K562 (cell line): Measurements from ENCODE around the gene SETDB1. TPM values are rescaled to one million over a fixed set of nuclear protein-coding genes. Genes with fewer than 3 reads are reported as not detected.

Experiments used
- CCAR2 ChIP-seq: fragments of 200-400 bp; formaldehyde crosslinking; IDR thresholded peaks from 2 replicates; pipeline ENCODE4 v1.6.1; 2017; ENCODE audit warnings: mild to moderate bottlenecking, low read depth, low read length
- EHMT2 ChIP-seq: fragments of 450-650 bp; IDR thresholded peaks from 2 replicates; pipeline ENCODE4 v1.6.1; 2018; ENCODE audit warnings: antibody characterized with exemption
- JUND ChIP-seq, 2 experiments: IDR thresholded peaks; 2 replicates in 1 of 2; 3 replicates in 1 of 2; pipeline ENCODE4 v1.6.1; 2011; ENCODE audit warnings: borderline replicate concordance in 2 of 2, low read depth in 2 of 2, low read length in 2 of 2, improper control_type of control experiment in 1 of 2, missing biosample characterization in 1 of 2, missing genetic modification characterization in 1 of 2, missing genetic modification reagents in 1 of 2
- MBD2 ChIP-seq: sonication (generic); IDR thresholded peaks from 2 replicates; pipeline ENCODE4 v1.6.1; 2016; ENCODE audit warnings: low read depth, borderline replicate concordance
- MEIS2 ChIP-seq: fragments of 450-650 bp; IDR thresholded peaks from 2 replicates; pipeline ENCODE4 v1.6.1; 2014; ENCODE audit warnings: mild to moderate bottlenecking; ENCODE audit not compliant: partially characterized antibody
- NFRKB ChIP-seq: fragments of 450-650 bp; IDR thresholded peaks from 2 replicates; pipeline ENCODE4 v1.6.1; 2016; ENCODE audit warnings: low read depth
- RUNX1 ChIP-seq: sonication (generic); IDR thresholded peaks from 2 replicates; pipeline ENCODE4 v1.6.1; 2016; ENCODE audit warnings: antibody characterized with exemption, low read depth
- STAT5B ChIP-seq: fragments of 250-450 bp; sonication (Bioruptor Pico); IDR thresholded peaks from 2 replicates; pipeline ENCODE4 v1.8.0; 2021; ENCODE audit warnings: mild to moderate bottlenecking, inconsistent platforms
- ZNF316 ChIP-seq: fragments of 450-650 bp; IDR thresholded peaks from 2 replicates; pipeline ENCODE4 v1.6.1; 2016
- polyA plus RNA-seq, 8 experiments: library from polyadenylated mRNA; depleted of rRNA in 4 of 8; stranded (reverse) in 5 of 8; unstranded in 3 of 8; fragments of >200 nt; fragmentation: Nextera tagmentation in 2 of 8; fragmentation: Illumina TruSeq in 1 of 8; extraction: Ambion mirVana in 2 of 8; extraction: Trizol in 1 of 8; gene quantifications; 2 replicates each; pipeline versions ENCODE4 v1.2.1 to v1.2.3, GENCODE V29; 2011 to 2014; ENCODE audit warnings: inconsistent platforms in 1 of 8, missing spikeins in 1 of 8
- total RNA-seq, 7 experiments: library from RNA; depleted of rRNA in 6 of 7; stranded (reverse); fragments of >200 nt in 6 of 7; fragmentation: Illumina TruSeq in 2 of 7; extraction: Trizol in 2 of 7; gene quantifications; 2 replicates each; pipeline versions ENCODE4 v1.2.1 to v1.2.3, GENCODE V29; 2011 to 2021; ENCODE audit warnings: low replicate concordance in 1 of 7
- TF ChIP-seq, protein P1 (sequence below): fragments of 450-650 bp; IDR thresholded peaks from 2 replicates; pipeline ENCODE4 v1.6.1; 2016
- TF ChIP-seq, protein P2 (sequence below): IDR thresholded peaks from 2 replicates; pipeline ENCODE4 v1.6.1; 2011; ENCODE audit warnings: borderline replicate concordance, low read depth, mild to moderate bottlenecking, moderate library complexity, low read length; ENCODE audit not compliant: insufficient read depth, poor library complexity, severe bottlenecking
- TF ChIP-seq, protein P3 (sequence below): sonication (generic); formaldehyde crosslinking; IDR thresholded peaks from 2 replicates; pipeline ENCODE4 v1.8.1; 2022; ENCODE audit warnings: missing genetic modification reagents
- TF ChIP-seq, protein P4 (sequence below): fragments of 450-650 bp; IDR thresholded peaks from 2 replicates; pipeline ENCODE4 v1.7.0; 2016; ENCODE audit warnings: borderline replicate concordance

The SETDB1 gene
- total and polyA plus RNA-seq, 9 of the 15 experiments (the other 6 are each of a cell fraction or from before 2014, with no cell fraction given): 21.5 to 64.4 (median 42.0) TPM

DNA sequence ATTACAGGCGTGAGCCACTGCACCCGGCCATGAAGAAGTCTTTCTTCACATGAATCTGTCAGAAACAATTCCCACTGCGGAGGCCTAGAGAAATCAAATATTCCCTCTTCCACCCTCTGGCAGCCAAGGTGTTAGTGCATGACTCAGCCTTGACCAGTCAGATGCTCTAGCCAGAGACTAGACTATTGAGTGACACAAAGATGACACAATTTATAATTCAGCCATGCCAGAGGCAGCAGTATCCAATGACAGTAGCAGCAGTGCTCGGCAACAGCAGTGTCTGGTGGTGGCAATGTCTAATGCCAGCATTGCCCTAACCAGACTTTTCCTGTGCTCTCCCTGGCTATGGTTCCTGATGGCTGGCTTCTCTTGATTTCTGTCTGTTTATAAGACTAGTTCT, 30.5 kb upstream of the SETDB1 start (continued):
- TF ChIP-seq EHMT2 (no peak), ZNF316 (no peak), JUND (IDR thresholded peaks at IDR 0.05; ENCODE audit: borderline replicate concordance, low read depth, low read length) (no peak), JUND (tag; IDR thresholded peaks at IDR 0.05; ENCODE audit: borderline replicate concordance, low read depth, low read length) (no peak), MEIS2 (peak; percentile 44), NFRKB (no peak), RUNX1 (no peak), MBD2 (no peak), CCAR2 (no peak), STAT5B (CRISPR knock-in tag) (no peak)
- TF ChIP-seq, protein P1, sequence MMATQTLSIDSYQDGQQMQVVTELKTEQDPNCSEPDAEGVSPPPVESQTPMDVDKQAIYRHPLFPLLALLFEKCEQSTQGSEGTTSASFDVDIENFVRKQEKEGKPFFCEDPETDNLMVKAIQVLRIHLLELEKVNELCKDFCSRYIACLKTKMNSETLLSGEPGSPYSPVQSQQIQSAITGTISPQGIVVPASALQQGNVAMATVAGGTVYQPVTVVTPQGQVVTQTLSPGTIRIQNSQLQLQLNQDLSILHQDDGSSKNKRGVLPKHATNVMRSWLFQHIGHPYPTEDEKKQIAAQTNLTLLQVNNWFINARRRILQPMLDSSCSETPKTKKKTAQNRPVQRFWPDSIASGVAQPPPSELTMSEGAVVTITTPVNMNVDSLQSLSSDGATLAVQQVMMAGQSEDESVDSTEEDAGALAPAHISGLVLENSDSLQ: peak; percentile 68
- TF ChIP-seq, protein P2, sequence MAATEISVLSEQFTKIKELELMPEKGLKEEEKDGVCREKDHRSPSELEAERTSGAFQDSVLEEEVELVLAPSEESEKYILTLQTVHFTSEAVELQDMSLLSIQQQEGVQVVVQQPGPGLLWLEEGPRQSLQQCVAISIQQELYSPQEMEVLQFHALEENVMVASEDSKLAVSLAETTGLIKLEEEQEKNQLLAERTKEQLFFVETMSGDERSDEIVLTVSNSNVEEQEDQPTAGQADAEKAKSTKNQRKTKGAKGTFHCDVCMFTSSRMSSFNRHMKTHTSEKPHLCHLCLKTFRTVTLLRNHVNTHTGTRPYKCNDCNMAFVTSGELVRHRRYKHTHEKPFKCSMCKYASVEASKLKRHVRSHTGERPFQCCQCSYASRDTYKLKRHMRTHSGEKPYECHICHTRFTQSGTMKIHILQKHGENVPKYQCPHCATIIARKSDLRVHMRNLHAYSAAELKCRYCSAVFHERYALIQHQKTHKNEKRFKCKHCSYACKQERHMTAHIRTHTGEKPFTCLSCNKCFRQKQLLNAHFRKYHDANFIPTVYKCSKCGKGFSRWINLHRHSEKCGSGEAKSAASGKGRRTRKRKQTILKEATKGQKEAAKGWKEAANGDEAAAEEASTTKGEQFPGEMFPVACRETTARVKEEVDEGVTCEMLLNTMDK: no peak
- TF ChIP-seq, protein P3, sequence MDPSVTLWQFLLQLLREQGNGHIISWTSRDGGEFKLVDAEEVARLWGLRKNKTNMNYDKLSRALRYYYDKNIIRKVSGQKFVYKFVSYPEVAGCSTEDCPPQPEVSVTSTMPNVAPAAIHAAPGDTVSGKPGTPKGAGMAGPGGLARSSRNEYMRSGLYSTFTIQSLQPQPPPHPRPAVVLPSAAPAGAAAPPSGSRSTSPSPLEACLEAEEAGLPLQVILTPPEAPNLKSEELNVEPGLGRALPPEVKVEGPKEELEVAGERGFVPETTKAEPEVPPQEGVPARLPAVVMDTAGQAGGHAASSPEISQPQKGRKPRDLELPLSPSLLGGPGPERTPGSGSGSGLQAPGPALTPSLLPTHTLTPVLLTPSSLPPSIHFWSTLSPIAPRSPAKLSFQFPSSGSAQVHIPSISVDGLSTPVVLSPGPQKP (CRISPR knock-in tag): no peak
- TF ChIP-seq, protein P4, sequence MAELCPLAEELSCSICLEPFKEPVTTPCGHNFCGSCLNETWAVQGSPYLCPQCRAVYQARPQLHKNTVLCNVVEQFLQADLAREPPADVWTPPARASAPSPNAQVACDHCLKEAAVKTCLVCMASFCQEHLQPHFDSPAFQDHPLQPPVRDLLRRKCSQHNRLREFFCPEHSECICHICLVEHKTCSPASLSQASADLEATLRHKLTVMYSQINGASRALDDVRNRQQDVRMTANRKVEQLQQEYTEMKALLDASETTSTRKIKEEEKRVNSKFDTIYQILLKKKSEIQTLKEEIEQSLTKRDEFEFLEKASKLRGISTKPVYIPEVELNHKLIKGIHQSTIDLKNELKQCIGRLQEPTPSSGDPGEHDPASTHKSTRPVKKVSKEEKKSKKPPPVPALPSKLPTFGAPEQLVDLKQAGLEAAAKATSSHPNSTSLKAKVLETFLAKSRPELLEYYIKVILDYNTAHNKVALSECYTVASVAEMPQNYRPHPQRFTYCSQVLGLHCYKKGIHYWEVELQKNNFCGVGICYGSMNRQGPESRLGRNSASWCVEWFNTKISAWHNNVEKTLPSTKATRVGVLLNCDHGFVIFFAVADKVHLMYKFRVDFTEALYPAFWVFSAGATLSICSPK: no peak
